ACC112 (cell line): ENCODE measurements around the gene ARHGEF17.
"Not testable (repeated sequence)": the region's sequence is repeated elsewhere in the genome, so short reads cannot be mapped to it uniquely, and the experiment has no call there.

Source experiments
- H2AFZ ChIP-seq: fragments of 200-600 bp; sonication (generic); one replicate; pipeline ENCODE4 v1.6.0; 2017; ENCODE audit warnings: antibody characterized with exemption, low read length; ENCODE audit not compliant: unreplicated experiment
- H3K27ac ChIP-seq: fragments of 200-600 bp; sonication (generic); 2 replicates; pipeline ENCODE4 v1.5.1; 2014; ENCODE audit warnings: low read depth, mild to moderate bottlenecking, antibody characterized with exemption, low read length, moderate library complexity
- H3K27me3 ChIP-seq: fragments of 200-600 bp; sonication (generic); 2 replicates; pipeline ENCODE4 v1.6.1; 2014; ENCODE audit warnings: mild to moderate bottlenecking, antibody characterized with exemption, low read length, moderate library complexity, mixed read lengths; ENCODE audit not compliant: insufficient read depth
- H3K36me3 ChIP-seq: fragments of 200-600 bp; sonication (generic); 2 replicates; pipeline ENCODE4 v1.6.1; 2016; ENCODE audit warnings: mild to moderate bottlenecking, antibody characterized with exemption, low read length, moderate library complexity, mixed read lengths; ENCODE audit not compliant: insufficient read depth
- H3K4me1 ChIP-seq: fragments of 200-600 bp; sonication (generic); one replicate; pipeline ENCODE4 v1.6.1; 2016; ENCODE audit warnings: low read length, mixed read lengths; ENCODE audit not compliant: insufficient read depth, unreplicated experiment, control insufficient read depth
- H3K4me3 ChIP-seq: fragments of 200-600 bp; sonication (generic); 2 replicates; pipeline ENCODE4 v1.5.1; 2014; ENCODE audit warnings: mild to moderate bottlenecking, low read depth, low read length
- H3K79me2 ChIP-seq: fragments of 200-600 bp; sonication (generic); one replicate; pipeline ENCODE4 v1.6.0; 2016; ENCODE audit warnings: low read length; ENCODE audit not compliant: control insufficient read depth, unreplicated experiment, insufficient read depth

The ARHGEF17 gene

GRCh38 chr11:73274191-73274590, 33.9 kb upstream of the ARHGEF17 start:
- H3K27me3 ChIP-seq, H3K79me2 ChIP-seq, H3K4me1 ChIP-seq, H3K4me3 ChIP-seq, H2AFZ ChIP-seq, H3K27ac ChIP-seq, H3K36me3 ChIP-seq: not testable (repeated sequence)

- H3K79me2 ChIP-seq = no peaks in the 10 kb centered on the region
- H3K27me3 ChIP-seq = no peaks in the 10 kb centered on the region
- no peaks in the 10 kb centered on the region for H3K36me3 ChIP-seq
- H3K27ac ChIP-seq = no peak overlapping the region
- H3K4me1 ChIP-seq = peaks cover 4% of the 10 kb centered on the region
- no peak overlapping the region for H3K4me3 ChIP-seq
- no peak overlapping the region for H2AFZ ChIP-seq
Observed at GRCh38 chr11:73274722-73275380, 33.2 kb upstream of the ARHGEF17 start.

GRCh38 chr11:73275381-73275750, 32.7 kb upstream of the ARHGEF17 start:
- Histone ChIP-seq H3K79me2 (no peaks in the 10 kb centered on the region), H3K36me3 (no peaks in the 10 kb centered on the region), H3K27me3 (no peaks in the 10 kb centered on the region), H3K27ac (no peak overlapping the region), H3K4me1 (peaks cover 4% of the 10 kb centered on the region), H2AFZ (no peak overlapping the region), H3K4me3 (no peak overlapping the region)

- no peaks in the 10 kb centered on the region for H3K79me2 ChIP-seq
- H3K4me1 ChIP-seq = no peaks in the 10 kb centered on the region
- no peak overlapping the region for H3K27ac ChIP-seq
- H3K27me3 ChIP-seq = no peaks in the 10 kb centered on the region
- no peak overlapping the region for H3K4me3 ChIP-seq
- H3K36me3 ChIP-seq = no peaks in the 10 kb centered on the region
- H2AFZ ChIP-seq = no peak overlapping the region
Observed at GRCh38 chr11:73277467-73277866, 30.6 kb upstream of the ARHGEF17 start.

GRCh38 chr11:73280626-73281025, 27.4 kb upstream of the ARHGEF17 start:
- H2AFZ ChIP-seq = no peak overlapping the region
- no peak overlapping the region for H3K4me3 ChIP-seq
- no peaks in the 10 kb centered on the region for H3K27me3 ChIP-seq
- no peak overlapping the region for H3K27ac ChIP-seq
- no peaks in the 10 kb centered on the region for H3K4me1 ChIP-seq
- no peaks in the 10 kb centered on the region for H3K36me3 ChIP-seq
- no peaks in the 10 kb centered on the region for H3K79me2 ChIP-seq

GRCh38 chr11:73281201-73281741, 26.8 kb upstream of the ARHGEF17 start:
- H3K36me3 ChIP-seq = no peaks in the 10 kb centered on the region
- no peaks in the 10 kb centered on the region for H3K27me3 ChIP-seq
- no peaks in the 10 kb centered on the region for H3K79me2 ChIP-seq
- H3K27ac ChIP-seq = no peak overlapping the region
- H2AFZ ChIP-seq = no peak overlapping the region
- H3K4me3 ChIP-seq = no peak overlapping the region
- no peaks in the 10 kb centered on the region for H3K4me1 ChIP-seq

GRCh38 chr11:73281796-73282660, 26.0 kb upstream of the ARHGEF17 start:
- no peaks in the 10 kb centered on the region for H3K79me2 ChIP-seq
- H3K4me3 ChIP-seq = no peak overlapping the region
- H3K36me3 ChIP-seq = no peaks in the 10 kb centered on the region
- H3K27me3 ChIP-seq = no peaks in the 10 kb centered on the region
- H3K27ac ChIP-seq = no peak overlapping the region
- H2AFZ ChIP-seq = no peak overlapping the region
- no peaks in the 10 kb centered on the region for H3K4me1 ChIP-seq

DNA sequence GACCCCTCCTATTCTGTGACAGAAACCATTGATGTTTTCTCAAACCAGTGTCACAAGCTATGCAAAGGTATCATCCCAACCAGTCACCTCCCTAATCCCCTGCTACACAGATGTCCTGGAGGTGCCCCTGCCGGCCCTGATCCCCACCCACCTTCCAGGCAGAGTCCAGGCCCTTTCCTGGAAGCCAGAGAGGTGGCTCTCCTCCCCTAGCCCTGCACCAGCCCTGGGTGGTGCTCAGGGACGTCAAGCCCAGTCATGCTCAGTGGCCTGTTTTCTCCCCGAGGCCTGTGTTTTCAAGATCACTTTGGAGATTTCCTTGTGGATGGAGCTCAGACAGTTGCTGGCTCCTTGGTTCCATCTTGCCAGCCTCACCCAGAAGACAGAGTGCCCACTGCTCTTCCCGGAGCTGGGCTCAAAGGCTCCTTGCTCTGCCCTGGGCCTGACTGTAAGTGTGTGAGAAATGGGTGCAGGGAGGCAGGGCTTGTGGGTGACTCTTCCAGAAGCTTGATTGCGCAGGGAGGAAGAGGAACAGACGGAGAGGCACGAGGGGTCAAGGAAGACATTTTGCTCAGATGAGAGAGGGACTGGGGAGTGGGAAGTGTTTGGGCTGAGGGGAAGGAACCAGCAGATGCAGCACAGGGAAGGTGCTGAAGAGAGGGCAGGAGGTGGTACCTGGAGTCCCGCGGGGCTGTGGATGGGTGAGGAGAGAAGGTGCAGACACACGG, 24.6 kb upstream of the ARHGEF17 start:
- Histone ChIP-seq H3K4me1 (peaks cover 4% of the 10 kb centered on the region), H3K4me3 (no peak overlapping the region), H3K27ac (no peak overlapping the region), H3K27me3 (no peaks in the 10 kb centered on the region), H2AFZ (no peak overlapping the region), H3K79me2 (no peaks in the 10 kb centered on the region), H3K36me3 (no peaks in the 10 kb centered on the region)

- Histone ChIP-seq H3K27me3 (no peaks in the 10 kb centered on the region), H3K36me3 (no peaks in the 10 kb centered on the region), H3K79me2 (no peaks in the 10 kb centered on the region), H3K4me1 (peaks cover 9% of the 10 kb centered on the region), H3K4me3 (no peak overlapping the region), H3K27ac (no peak overlapping the region), H2AFZ (no peak overlapping the region)
Observed at GRCh38 chr11:73284106-73284505, 24.0 kb upstream of the ARHGEF17 start.

GRCh38 chr11:73285721-73286120, 22.4 kb upstream of the ARHGEF17 start:
- H3K27me3 ChIP-seq = no peaks in the 10 kb centered on the region
- no peak overlapping the region for H3K4me3 ChIP-seq
- H3K4me1 ChIP-seq = peaks cover 18% of the 10 kb centered on the region
- no peaks in the 10 kb centered on the region for H3K79me2 ChIP-seq
- H2AFZ ChIP-seq = no peak overlapping the region
- no peaks in the 10 kb centered on the region for H3K36me3 ChIP-seq
- no peak overlapping the region for H3K27ac ChIP-seq
